ENCODE results near the gene ZBTB12.

DNA sequence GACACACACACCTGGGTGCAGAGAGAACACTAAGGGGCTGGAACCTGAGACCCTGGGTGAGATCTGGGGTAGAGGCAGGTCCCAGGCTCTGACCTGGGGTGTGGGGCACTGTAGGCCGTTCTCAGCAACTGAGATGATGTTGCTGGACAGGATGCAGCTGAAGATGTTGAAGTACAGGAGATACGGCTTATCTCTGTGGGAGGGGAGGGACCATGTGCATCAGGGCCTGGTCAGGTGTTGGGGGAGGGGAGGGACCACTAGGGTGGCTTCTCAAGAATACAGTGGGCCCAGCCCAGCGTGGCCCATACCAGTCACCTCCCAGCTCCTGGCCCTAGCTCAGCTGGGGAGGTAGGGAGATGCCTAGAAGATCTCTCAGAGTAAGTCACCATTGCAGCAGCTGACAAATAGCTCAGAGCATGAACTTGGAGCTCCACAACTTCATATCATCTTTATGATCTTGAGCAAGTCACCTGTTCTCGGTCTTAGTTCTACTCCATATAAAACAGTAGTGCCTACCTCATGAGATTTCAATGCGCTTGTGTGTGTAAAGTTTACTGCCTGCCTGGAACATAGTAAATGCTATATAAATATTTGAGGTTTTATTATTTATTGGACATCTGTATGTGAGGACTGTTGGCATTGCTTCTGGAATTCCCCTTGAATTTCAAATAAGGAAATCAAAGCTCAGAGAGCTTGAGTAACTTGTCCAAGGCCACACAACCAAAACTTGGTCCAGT lies 26.9 kb downstream of the ZBTB12 start:
- TF ChIP-seq, protein P1, sequence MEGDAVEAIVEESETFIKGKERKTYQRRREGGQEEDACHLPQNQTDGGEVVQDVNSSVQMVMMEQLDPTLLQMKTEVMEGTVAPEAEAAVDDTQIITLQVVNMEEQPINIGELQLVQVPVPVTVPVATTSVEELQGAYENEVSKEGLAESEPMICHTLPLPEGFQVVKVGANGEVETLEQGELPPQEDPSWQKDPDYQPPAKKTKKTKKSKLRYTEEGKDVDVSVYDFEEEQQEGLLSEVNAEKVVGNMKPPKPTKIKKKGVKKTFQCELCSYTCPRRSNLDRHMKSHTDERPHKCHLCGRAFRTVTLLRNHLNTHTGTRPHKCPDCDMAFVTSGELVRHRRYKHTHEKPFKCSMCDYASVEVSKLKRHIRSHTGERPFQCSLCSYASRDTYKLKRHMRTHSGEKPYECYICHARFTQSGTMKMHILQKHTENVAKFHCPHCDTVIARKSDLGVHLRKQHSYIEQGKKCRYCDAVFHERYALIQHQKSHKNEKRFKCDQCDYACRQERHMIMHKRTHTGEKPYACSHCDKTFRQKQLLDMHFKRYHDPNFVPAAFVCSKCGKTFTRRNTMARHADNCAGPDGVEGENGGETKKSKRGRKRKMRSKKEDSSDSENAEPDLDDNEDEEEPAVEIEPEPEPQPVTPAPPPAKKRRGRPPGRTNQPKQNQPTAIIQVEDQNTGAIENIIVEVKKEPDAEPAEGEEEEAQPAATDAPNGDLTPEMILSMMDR (IDR thresholded peaks at IDR 0.05): no peak
- TF ChIP-seq POLR2A (IDR thresholded peaks at IDR 0.05) (no peak), POLR2AphosphoS5 (IDR thresholded peaks at IDR 0.05) (no peak)

Measured in stomach (tissue), 4 donors.